Neural progenitor cell (in vitro differentiated cells): ENCODE data around the gene MBD1. TPM values are rescaled to one million over a fixed set of nuclear protein-coding genes. Genes with fewer than 3 reads are reported as not detected.

Experiments
- DNase-seq: peaks from one replicate; pipeline ENCODE4 v3.0.0-alpha.2; 2016; ENCODE audit warnings: low spot score
- H2AFZ ChIP-seq: fragments of 200-600 bp; sonication (generic); replicated peaks from 2 replicates; pipeline ENCODE4 v1.6.1; 2016; ENCODE audit warnings: antibody characterized with exemption
- H3F3A ChIP-seq: fragments of 200-600 bp; sonication (generic); 2 replicates; pipeline ENCODE4 v1.6.1; 2016; ENCODE audit warnings: antibody characterized with exemption, low read depth
- H3K27ac ChIP-seq: fragments of 200-600 bp; sonication (generic); 2 replicates; pipeline ENCODE4 v1.5.1; 2016; ENCODE audit warnings: mild to moderate bottlenecking
- H3K27me3 ChIP-seq: fragments of 200-600 bp; sonication (generic); 2 replicates; pipeline ENCODE4 v1.6.1; 2016; ENCODE audit warnings: mild to moderate bottlenecking, moderate library complexity
- H3K36me3 ChIP-seq: fragments of 200-600 bp; sonication (generic); 2 replicates; pipeline ENCODE4 v1.5.1; 2016
- H3K4me1 ChIP-seq: fragments of 200-600 bp; sonication (generic); 2 replicates; pipeline ENCODE4 v1.6.1; 2016; ENCODE audit warnings: mixed run types
- H3K4me2 ChIP-seq: fragments of 200-600 bp; sonication (generic); 2 replicates; pipeline ENCODE4 v1.6.1; 2016
- H3K4me3 ChIP-seq: fragments of 200-600 bp; sonication (generic); 2 replicates; pipeline ENCODE4 v1.5.1; 2016
- H3K79me2 ChIP-seq: fragments of 200-600 bp; sonication (generic); 2 replicates; pipeline ENCODE4 v1.6.1; 2016; ENCODE audit warnings: low read depth
- H3K9ac ChIP-seq: fragments of 200-600 bp; sonication (generic); 2 replicates; pipeline ENCODE4 v1.6.1; 2016
- H3K9me3 ChIP-seq: fragments of 200-600 bp; sonication (generic); 2 replicates; pipeline ENCODE4 v1.5.1; 2016; ENCODE audit warnings: low read depth
- H4K20me1 ChIP-seq: fragments of 200-600 bp; sonication (generic); 2 replicates; pipeline ENCODE4 v1.6.1; 2016; ENCODE audit warnings: low read depth
- H3K27ac Mint-ChIP-seq: 3 replicates; pipeline ENCODE4 v1.8.0; 2021; ENCODE audit warnings: mixed read lengths
- H3K27me3 Mint-ChIP-seq: 2 replicates; pipeline ENCODE4 v1.8.0; 2022; ENCODE audit warnings: low read depth, mild to moderate bottlenecking, inconsistent platforms, moderate library complexity, mixed read lengths; ENCODE audit not compliant: insufficient read depth
- H3K36me3 Mint-ChIP-seq: 3 replicates; pipeline ENCODE4 v1.8.0; 2021; ENCODE audit warnings: mixed read lengths
- H3K4me1 Mint-ChIP-seq: 3 replicates; pipeline ENCODE4 v1.8.0; 2021; ENCODE audit warnings: mixed read lengths
- H3K4me3 Mint-ChIP-seq: 3 replicates; pipeline ENCODE4 v1.8.0; 2021; ENCODE audit warnings: mild to moderate bottlenecking, moderate library complexity, mixed read lengths
- H3K9me3 Mint-ChIP-seq: 3 replicates; pipeline ENCODE4 v1.8.0; 2020; ENCODE audit warnings: mixed read lengths
- CTCF ChIP-seq: fragments of 200-600 bp; sonication (generic); IDR thresholded peaks from 2 replicates; pipeline ENCODE4 v1.5.1; 2017; ENCODE audit warnings: antibody characterized with exemption, mild to moderate bottlenecking
- EZH2 ChIP-seq: fragments of 200-600 bp; sonication (generic); IDR thresholded peaks from 2 replicates; pipeline ENCODE4 v1.6.1; 2017; ENCODE audit warnings: antibody characterized with exemption, mild to moderate bottlenecking, moderate library complexity
- EZH2phosphoT487 ChIP-seq: fragments of 200-600 bp; sonication (generic); IDR thresholded peaks from 2 replicates; pipeline ENCODE4 v1.6.1; 2017; ENCODE audit warnings: antibody characterized with exemption
- total RNA-seq: library from RNA; depleted of rRNA; stranded (reverse); fragments of >200 nt; gene quantifications from 2 replicates; pipeline ENCODE4 v1.2.3, GENCODE V29; 2015; ENCODE audit warnings: low replicate concordance

MBD1 gene
- total RNA-seq, 1 donor from 2014 or later = 32.7 TPM

- H3K27ac Mint-ChIP-seq = no peak overlapping the region
- Histone ChIP-seq H3K36me3 (peaks cover 6% of the 10 kb centered on the region), H3F3A (no peaks in the 10 kb centered on the region), H3K27ac (no peak overlapping the region), H3K79me2 (peaks cover 6% of the 10 kb centered on the region), H2AFZ (no peak overlapping the region), H3K4me3 (no peak overlapping the region), H3K4me2 (no peak overlapping the region), H3K9me3 (no peaks in the 10 kb centered on the region), H3K9ac (no peak overlapping the region), H4K20me1 (peaks cover 7% of the 10 kb centered on the region), H3K27me3 (no peaks in the 10 kb centered on the region), H3K4me1 (no peaks in the 10 kb centered on the region)
- no peaks in the 10 kb centered on the region for H3K4me1 Mint-ChIP-seq
- peaks cover 48% of the 10 kb centered on the region for H3K36me3 Mint-ChIP-seq
- H3K27me3 Mint-ChIP-seq = no peaks in the 10 kb centered on the region
- H3K4me3 Mint-ChIP-seq = no peak overlapping the region
- H3K9me3 Mint-ChIP-seq = no peaks in the 10 kb centered on the region
- no peak for DNase-seq
- TF ChIP-seq EZH2 (no peak), EZH2phosphoT487 (no peak), CTCF (no peak)
Observed at GRCh38 chr18:50274044-50274442, 7.3 kb downstream of the MBD1 start.

GRCh38 chr18:50273203-50274043 lies 7.9 kb downstream of the MBD1 start:
- TF ChIP-seq CTCF (no peak), EZH2 (no peak), EZH2phosphoT487 (no peak)
- Histone ChIP-seq H3K4me1 (no peaks in the 10 kb centered on the region), H3K36me3 (no peaks in the 10 kb centered on the region), H3K79me2 (no peaks in the 10 kb centered on the region), H3K4me3 (no peak overlapping the region), H3K27ac (no peak overlapping the region), H4K20me1 (peaks cover 2% of the 10 kb centered on the region), H3K27me3 (no peaks in the 10 kb centered on the region), H3K9ac (no peak overlapping the region), H3K4me2 (no peak overlapping the region), H2AFZ (no peak overlapping the region), H3F3A (no peaks in the 10 kb centered on the region), H3K9me3 (no peaks in the 10 kb centered on the region)
- no peaks in the 10 kb centered on the region for H3K27me3 Mint-ChIP-seq
- H3K9me3 Mint-ChIP-seq = no peaks in the 10 kb centered on the region
- H3K4me1 Mint-ChIP-seq = no peaks in the 10 kb centered on the region
- DNase-seq = no peak
- no peak overlapping the region for H3K4me3 Mint-ChIP-seq
- H3K27ac Mint-ChIP-seq = no peak overlapping the region
- peaks cover 49% of the 10 kb centered on the region for H3K36me3 Mint-ChIP-seq

DNA sequence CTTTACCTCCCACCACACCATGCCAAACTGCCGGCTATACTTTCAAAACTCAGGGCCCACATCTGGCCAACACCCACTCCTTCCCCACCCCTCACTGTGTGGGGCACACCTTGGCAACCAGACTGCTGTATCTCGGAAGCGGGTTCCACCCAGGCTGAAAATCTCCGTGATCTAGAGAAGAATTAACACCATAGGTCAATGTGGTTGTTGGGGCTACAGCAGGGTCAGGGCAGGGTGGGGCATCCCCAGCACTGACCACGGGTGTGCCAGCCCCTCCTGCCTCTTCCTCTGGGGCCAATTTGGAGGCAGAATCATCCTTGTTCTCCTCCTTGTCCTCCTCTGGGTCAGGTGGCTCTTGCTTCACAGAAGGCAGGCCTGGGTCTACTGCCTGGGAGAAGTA lies 8.8 kb downstream of the MBD1 start:
- H3K4me3 Mint-ChIP-seq = no peak overlapping the region
- Histone ChIP-seq H3K27me3 (no peaks in the 10 kb centered on the region), H3K9ac (no peak overlapping the region), H4K20me1 (peaks cover 2% of the 10 kb centered on the region), H3K4me1 (no peaks in the 10 kb centered on the region), H2AFZ (no peak overlapping the region), H3K4me2 (no peak overlapping the region), H3K79me2 (no peaks in the 10 kb centered on the region), H3K27ac (no peak overlapping the region), H3K9me3 (no peaks in the 10 kb centered on the region), H3K36me3 (no peaks in the 10 kb centered on the region), H3F3A (peaks cover 5% of the 10 kb centered on the region), H3K4me3 (no peak overlapping the region)
- H3K27me3 Mint-ChIP-seq = no peaks in the 10 kb centered on the region
- H3K4me1 Mint-ChIP-seq = no peaks in the 10 kb centered on the region
- TF ChIP-seq CTCF = no peak
- no peak for TF ChIP-seq EZH2
- TF ChIP-seq EZH2phosphoT487 = no peak
- H3K27ac Mint-ChIP-seq = no peak overlapping the region
- H3K36me3 Mint-ChIP-seq = peaks cover 51% of the 10 kb centered on the region
- no peak for DNase-seq
- no peaks in the 10 kb centered on the region for H3K9me3 Mint-ChIP-seq
